A549 (cell line): Measurements from ENCODE around the gene L3MBTL4. TPM values are rescaled to one million over a fixed set of nuclear protein-coding genes. Genes with fewer than 3 reads are reported as not detected.

ENCODE experiments used
- ATAC-seq, 2 experiments: fragments of 200-7000 bp in 1 of 2; fragments of >200 bp in 1 of 2; cut with Nextera tagmentation in 1 of 2; cut with Tn5 transposase in 1 of 2; 3 replicates each; pipeline versions ENCODE4 v1.8.0 to v1.9.1; 2018 to 2020; ENCODE audit warnings: mild to moderate bottlenecking in 1 of 2, moderate library complexity in 1 of 2
- CTCF ChIA-PET: fragments of 300-600 bp; sonication (Branson Sonifier 250); formaldehyde crosslinking; extraction: SDS; loops from one replicate; lab custom pipeline; 2021; ENCODE audit warnings: antibody characterized with exemption, inconsistent platforms; lab: Yijun Ruan, JAX
- POLR2A ChIA-PET: fragments of 350-600 bp; formaldehyde crosslinking; extraction: SDS; loops from one replicate; lab custom pipeline; 2021; ENCODE audit warnings: antibody characterized with exemption, inconsistent platforms; lab: Yijun Ruan, JAX
- DNase-seq, 2 experiments: peaks; one replicate each; pipeline versions ENCODE4 v3.0.0 to v3.0.0-alpha.2; 2011 to 2016; ENCODE audit warnings: low read depth in 1 of 2, low spot score in 1 of 2
- FAIRE-seq: peaks from 2 replicates; lab custom pipeline; 2011; peaks lifted over from hg19 to GRCh38; lab: Jason Lieb, UNC
- H3K27ac ChIP-seq, 2 experiments: fragments of >200 bp; sonication (Bioruptor Twin); formaldehyde crosslinking; 3 replicates each; pipeline ENCODE4 v1.5.1; 2016 to 2017
- H3K4me1 ChIP-seq: fragments of >200 bp; sonication (Bioruptor Twin); formaldehyde crosslinking; 3 replicates; pipeline ENCODE4 v1.6.1; 2016
- H3K4me2 ChIP-seq: fragments of >200 bp; sonication (Bioruptor Twin); formaldehyde crosslinking; 3 replicates; pipeline ENCODE4 v1.6.1; 2016
- H3K4me3 ChIP-seq: fragments of >200 bp; sonication (Bioruptor Twin); formaldehyde crosslinking; 3 replicates; pipeline ENCODE4 v1.5.1; 2016
- H3K9me3 ChIP-seq: fragments of >200 bp; sonication (Bioruptor Twin); formaldehyde crosslinking; 3 replicates; pipeline ENCODE4 v1.6.1; 2016
- CBX2 ChIP-seq: fragments of 200-600 bp; sonication (generic); IDR thresholded peaks from 2 replicates; pipeline ENCODE4 v1.6.1; 2016; ENCODE audit warnings: low read depth, mild to moderate bottlenecking, borderline replicate concordance
- CHD2 ChIP-seq: fragments of 150-350 bp; IDR thresholded peaks from 2 replicates; pipeline ENCODE4 v1.6.1; 2014; ENCODE audit warnings: low read length; ENCODE audit not compliant: partially characterized antibody
- CHD4 ChIP-seq: fragments of 200-600 bp; sonication (generic); IDR thresholded peaks from 2 replicates; pipeline ENCODE4 v1.6.1; 2016; ENCODE audit warnings: antibody characterized with exemption, mild to moderate bottlenecking, borderline replicate concordance
- EP300 ChIP-seq, 2 experiments: fragments of >200 bp; sonication (Bioruptor Twin); formaldehyde crosslinking; IDR thresholded peaks; 2 replicates in 1 of 2; 3 replicates in 1 of 2; pipeline ENCODE4 v1.6.1; 2016 to 2017
- ESRRA ChIP-seq: fragments of 150-350 bp; IDR thresholded peaks from 2 replicates; pipeline ENCODE4 v1.6.1; 2014; ENCODE audit warnings: mild to moderate bottlenecking, low read length, borderline replicate concordance
- FOXS1 ChIP-seq: fragments of 250-450 bp; sonication (Bioruptor Pico); IDR thresholded peaks from 2 replicates; pipeline ENCODE4 v1.5.0; 2020; ENCODE audit warnings: mild to moderate bottlenecking, moderate library complexity
- GATA3 ChIP-seq: IDR thresholded peaks from 2 replicates; pipeline ENCODE4 v1.6.1; 2012; ENCODE audit warnings: borderline replicate concordance
- HDAC2 ChIP-seq: fragments of 200-600 bp; sonication (generic); IDR thresholded peaks from 2 replicates; pipeline ENCODE4 v1.6.1; 2016
- HOXB13 ChIP-seq: fragments of 250-450 bp; sonication (Bioruptor Pico); IDR thresholded peaks from 2 replicates; pipeline ENCODE4 v1.5.0; 2020; ENCODE audit warnings: low read depth, mild to moderate bottlenecking, moderate library complexity
- JUN ChIP-seq, 2 experiments: fragments of >200 bp; sonication (Bioruptor Twin); formaldehyde crosslinking; IDR thresholded peaks; 2 replicates in 1 of 2; 3 replicates in 1 of 2; pipeline ENCODE4 v1.6.1; 2016 to 2017
- JUNB ChIP-seq: fragments of >200 bp; sonication (Bioruptor Twin); formaldehyde crosslinking; IDR thresholded peaks from 2 replicates; pipeline ENCODE4 v1.6.1; 2016
- KDM1A ChIP-seq: fragments of 200-600 bp; sonication (generic); IDR thresholded peaks from 2 replicates; pipeline ENCODE4 v1.6.1; 2016; ENCODE audit warnings: low read depth, mild to moderate bottlenecking
- MAFK ChIP-seq: fragments of 450-650 bp; IDR thresholded peaks from 2 replicates; pipeline ENCODE4 v1.6.1; 2014; ENCODE audit not compliant: partially characterized antibody
- NPAS2 ChIP-seq: fragments of 250-450 bp; sonication (Bioruptor Pico); IDR thresholded peaks from 2 replicates; pipeline ENCODE4 v1.8.0; 2022; ENCODE audit warnings: mild to moderate bottlenecking, moderate library complexity, borderline replicate concordance
- POLR2A ChIP-seq: IDR thresholded peaks from 2 replicates; pipeline ENCODE4 v1.6.1; 2012; ENCODE audit warnings: mild to moderate bottlenecking, low read length
- RAD21 ChIP-seq, 2 experiments: fragments of >200 bp in 1 of 2; sonication (Bioruptor Twin) in 1 of 2; formaldehyde crosslinking in 1 of 2; IDR thresholded peaks in 1 of 2; conservative IDR thresholded peaks in 1 of 2; 2 replicates in 1 of 2; 3 replicates in 1 of 2; pipeline ENCODE4 v1.6.1; 2012 to 2018; ENCODE audit warnings: inconsistent platforms in 1 of 2
- RARB ChIP-seq: fragments of 250-450 bp; sonication (Bioruptor Pico); IDR thresholded peaks from 2 replicates; pipeline ENCODE4 v1.8.0; 2021; ENCODE audit warnings: mild to moderate bottlenecking, moderate library complexity
- RFX5 ChIP-seq: fragments of 450-650 bp; IDR thresholded peaks from 2 replicates; pipeline ENCODE4 v1.7.1; 2014; ENCODE audit warnings: antibody characterized with exemption, mild to moderate bottlenecking, moderate library complexity
- TP53 ChIP-seq: fragments of 250-450 bp; sonication (Bioruptor Pico); IDR thresholded peaks from 2 replicates; pipeline ENCODE4 v1.5.0; 2021; ENCODE audit warnings: mild to moderate bottlenecking, moderate library complexity
- ZSCAN20 ChIP-seq: fragments of 250-450 bp; sonication (Bioruptor Pico); IDR thresholded peaks from 2 replicates; pipeline ENCODE4 v1.8.0; 2022; ENCODE audit warnings: mild to moderate bottlenecking, moderate library complexity
- WGBS: methylation state at CpG from one replicate; pipeline ENCODE4 v1.1.6; 2017; ENCODE audit errors: missing lambda C conversion rate; 5-methylcytosine and 5-hydroxymethylcytosine counted together
- polyA plus RNA-seq, 4 experiments: library from polyadenylated mRNA; depleted of rRNA in 3 of 4; stranded (reverse); fragments of >200 nt; fragmentation: RNase III in 1 of 4; extraction: RNeasy Plus Mini Kit Qiagen cat#74134 plus additional on column Dnase treatment in 1 of 4; gene quantifications; 2 replicates in 3 of 4; 3 replicates in 1 of 4; pipeline ENCODE4 v1.2.3, GENCODE V29; 2011 to 2017
- TF ChIP-seq, protein P1 (sequence below): IDR thresholded peaks from 2 replicates; pipeline ENCODE4 v1.6.1; 2012
- TF ChIP-seq, protein P2 (sequence below): fragments of 250-450 bp; sonication (Bioruptor Pico); IDR thresholded peaks from 2 replicates; pipeline ENCODE4 v1.5.0; 2021; ENCODE audit warnings: mild to moderate bottlenecking, moderate library complexity, borderline replicate concordance
- TF ChIP-seq, protein P3 (sequence below): fragments of >200 bp; sonication (Bioruptor Twin); formaldehyde crosslinking; IDR thresholded peaks from 3 replicates; pipeline ENCODE4 v1.6.1; 2016
- TF ChIP-seq, protein P4 (sequence below): IDR thresholded peaks from 2 replicates; pipeline ENCODE4 v1.6.1; 2012; ENCODE audit warnings: low read depth, borderline replicate concordance

Gene L3MBTL4
- polyA plus RNA-seq, 2 of the 4 experiments (the other 2 are of a cell fraction) = 0.03 to 0.06 TPM

DNA sequence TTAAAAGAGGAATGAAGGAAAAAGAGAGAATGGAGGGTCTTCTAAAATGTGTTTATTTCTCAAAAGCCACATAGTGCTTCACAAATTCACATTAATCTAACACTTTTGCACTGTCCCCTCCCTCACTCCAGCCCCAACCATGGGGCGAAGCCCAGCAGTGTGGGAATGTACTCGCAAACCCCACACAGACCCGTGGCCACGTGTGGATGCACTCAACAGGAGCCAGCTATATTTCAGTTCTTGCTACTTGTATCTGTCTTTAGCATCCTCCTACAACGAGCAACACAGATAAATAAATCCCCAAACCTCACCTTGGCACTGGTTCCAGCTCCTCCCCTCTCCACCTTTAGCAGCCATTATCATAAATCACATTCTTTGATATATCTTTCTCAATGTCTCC, 427.5 kb downstream of the L3MBTL4 start:
- ATAC-seq = no peak
- Histone ChIP-seq H3K9me3 (no peaks in the 10 kb centered on the region), H3K4me1 (no peaks in the 10 kb centered on the region), H3K4me3 (no peak overlapping the region), H3K27ac (no peak overlapping the region)
- WGBS = 11% methylated on average over 5 of the region's 5 CpGs
- ChIA-PET CTCF (no interaction called here), POLR2A (no interaction called here)
- FAIRE-seq = no peak
- no peak for DNase-seq
- TF ChIP-seq KDM1A = no peak
- no peak for TF ChIP-seq CHD2
- TF ChIP-seq, protein P1, sequence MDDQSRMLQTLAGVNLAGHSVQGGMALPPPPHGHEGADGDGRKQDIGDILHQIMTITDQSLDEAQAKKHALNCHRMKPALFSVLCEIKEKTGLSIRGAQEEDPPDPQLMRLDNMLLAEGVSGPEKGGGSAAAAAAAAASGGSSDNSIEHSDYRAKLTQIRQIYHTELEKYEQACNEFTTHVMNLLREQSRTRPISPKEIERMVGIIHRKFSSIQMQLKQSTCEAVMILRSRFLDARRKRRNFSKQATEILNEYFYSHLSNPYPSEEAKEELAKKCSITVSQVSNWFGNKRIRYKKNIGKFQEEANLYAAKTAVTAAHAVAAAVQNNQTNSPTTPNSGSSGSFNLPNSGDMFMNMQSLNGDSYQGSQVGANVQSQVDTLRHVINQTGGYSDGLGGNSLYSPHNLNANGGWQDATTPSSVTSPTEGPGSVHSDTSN = no peak
- TF ChIP-seq ZSCAN20 = no peak
- TF ChIP-seq NPAS2 (CRISPR knock-in tag) = no peak
- TF ChIP-seq JUNB = no peak
- no peak for TF ChIP-seq HOXB13
- TF ChIP-seq RFX5 = no peak
- TF ChIP-seq, all 56 proteins: peak for 0
- H3K4me2 ChIP-seq = no peak overlapping the region

DNA sequence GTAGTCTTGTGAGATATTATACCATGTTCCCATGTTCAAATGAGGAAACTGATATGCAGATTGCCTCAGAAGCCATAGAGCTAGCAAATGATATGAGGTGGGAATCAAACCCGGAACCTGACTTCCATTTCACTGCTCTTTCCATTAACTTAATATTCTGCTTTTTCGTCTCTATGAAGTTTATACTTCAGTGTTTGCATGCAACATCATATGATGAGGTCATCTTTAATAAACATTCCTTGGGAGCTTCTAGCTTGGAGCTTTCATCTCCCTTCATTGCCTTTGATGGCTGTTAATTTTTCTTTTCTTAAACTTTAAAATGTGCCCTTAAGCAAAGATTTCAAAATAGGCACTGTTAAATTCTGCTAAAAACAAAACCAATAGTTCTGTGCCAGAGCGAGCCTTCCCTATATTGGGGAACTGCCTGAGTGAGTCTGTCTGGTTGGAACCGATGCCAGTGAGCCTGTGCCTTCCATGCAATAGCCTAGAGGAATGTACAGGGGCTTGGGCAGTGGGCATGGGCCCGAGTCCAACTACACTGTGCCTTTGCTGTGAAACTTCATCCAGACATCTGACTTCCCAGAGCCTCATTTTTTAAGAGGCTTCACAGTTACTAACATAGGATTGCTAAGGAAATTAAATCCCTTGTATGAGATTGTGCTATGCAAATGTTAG, 428.3 kb downstream of the L3MBTL4 start:
- WGBS = 5% methylated on average over 5 of the region's 5 CpGs
- FAIRE-seq (no peak), DNase-seq (no peak)
- CTCF ChIA-PET = no interaction called here
- H3K4me1 ChIP-seq = no peaks in the 10 kb centered on the region
- TF ChIP-seq GATA3 (no peak), HDAC2 (no peak), MAFK (no peak), POLR2A (no peak), ZSCAN20 (no peak)
- TF ChIP-seq, all 56 proteins: peak for 0
- H3K27ac ChIP-seq = no peak overlapping the region
- H3K4me2 ChIP-seq = no peak overlapping the region
- no peak for ATAC-seq
- no peak overlapping the region for H3K4me3 ChIP-seq
- no peaks in the 10 kb centered on the region for H3K9me3 ChIP-seq
- POLR2A ChIA-PET = no interaction called here

DNA sequence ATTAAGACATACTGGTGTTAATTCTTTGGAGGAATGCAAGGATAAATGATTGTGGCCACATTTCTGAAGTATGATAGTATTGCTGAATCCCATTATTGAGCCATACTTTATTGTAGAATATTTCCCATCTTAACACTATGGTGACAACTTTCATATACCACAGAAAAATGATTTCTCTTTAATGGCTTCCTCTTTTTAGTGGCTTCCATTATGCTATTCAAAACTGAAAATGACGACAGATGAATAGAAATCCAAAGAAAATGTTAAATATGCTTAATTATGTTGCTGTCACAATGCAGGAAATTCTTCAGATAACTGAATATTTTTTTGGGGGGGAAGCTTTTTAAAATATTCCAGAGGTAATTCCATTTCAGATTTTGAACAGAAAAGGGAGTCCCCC, 430.5 kb downstream of the L3MBTL4 start:
- H3K4me1 ChIP-seq = no peaks in the 10 kb centered on the region
- no peak for FAIRE-seq
- WGBS = 11% methylated on average over 1 of the region's 1 CpG

DNA sequence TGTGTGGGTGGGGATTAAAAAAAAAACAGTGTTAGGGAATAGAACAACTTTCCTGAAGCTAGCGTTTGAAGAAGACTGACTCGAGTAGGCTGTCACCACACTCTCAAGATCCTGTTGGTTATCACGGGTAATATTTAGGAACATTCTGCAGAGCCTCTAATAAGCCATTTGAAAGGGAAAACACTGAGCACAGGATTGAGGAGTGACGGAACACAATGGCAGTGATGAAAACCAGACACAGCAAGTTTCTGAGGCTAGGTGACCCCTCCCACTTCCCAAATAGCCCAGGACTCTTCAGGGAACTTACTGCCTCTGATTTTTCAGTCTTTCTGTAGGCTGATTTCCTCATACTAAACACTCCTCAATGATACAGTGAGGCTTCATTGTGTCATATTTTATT, 431.2 kb downstream of the L3MBTL4 start:
- ATAC-seq = no peak
- no peak for FAIRE-seq
- DNase-seq = no peak
- CTCF ChIA-PET = no interaction called here
- POLR2A ChIA-PET = no interaction called here
- 27% methylated on average over 4 of the region's 4 CpGs for WGBS
- Histone ChIP-seq H3K9me3 (no peaks in the 10 kb centered on the region), H3K4me2 (no peak overlapping the region), H3K27ac (no peak overlapping the region), H3K4me3 (no peak overlapping the region), H3K4me1 (no peaks in the 10 kb centered on the region)
- no peak for TF ChIP-seq GATA3
- TF ChIP-seq EP300 (IDR thresholded peaks at IDR 0.05) = no peak
- TF ChIP-seq, protein P2, sequence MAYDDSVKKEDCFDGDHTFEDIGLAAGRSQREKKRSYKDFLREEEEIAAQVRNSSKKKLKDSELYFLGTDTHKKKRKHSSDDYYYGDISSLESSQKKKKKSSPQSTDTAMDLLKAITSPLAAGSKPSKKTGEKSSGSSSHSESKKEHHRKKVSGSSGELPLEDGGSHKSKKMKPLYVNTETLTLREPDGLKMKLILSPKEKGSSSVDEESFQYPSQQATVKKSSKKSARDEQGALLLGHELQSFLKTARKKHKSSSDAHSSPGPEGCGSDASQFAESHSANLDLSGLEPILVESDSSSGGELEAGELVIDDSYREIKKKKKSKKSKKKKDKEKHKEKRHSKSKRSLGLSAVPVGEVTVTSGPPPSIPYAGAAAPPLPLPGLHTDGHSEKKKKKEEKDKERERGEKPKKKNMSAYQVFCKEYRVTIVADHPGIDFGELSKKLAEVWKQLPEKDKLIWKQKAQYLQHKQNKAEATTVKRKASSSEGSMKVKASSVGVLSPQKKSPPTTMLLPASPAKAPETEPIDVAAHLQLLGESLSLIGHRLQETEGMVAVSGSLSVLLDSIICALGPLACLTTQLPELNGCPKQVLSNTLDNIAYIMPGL (CRISPR knock-in tag) = no peak
- no peak for TF ChIP-seq RAD21 (conservative IDR thresholded peaks at IDR 0.05 in 1 of 2, IDR thresholded peaks at IDR 0.05 in 1 of 2)
- TF ChIP-seq, protein P3, sequence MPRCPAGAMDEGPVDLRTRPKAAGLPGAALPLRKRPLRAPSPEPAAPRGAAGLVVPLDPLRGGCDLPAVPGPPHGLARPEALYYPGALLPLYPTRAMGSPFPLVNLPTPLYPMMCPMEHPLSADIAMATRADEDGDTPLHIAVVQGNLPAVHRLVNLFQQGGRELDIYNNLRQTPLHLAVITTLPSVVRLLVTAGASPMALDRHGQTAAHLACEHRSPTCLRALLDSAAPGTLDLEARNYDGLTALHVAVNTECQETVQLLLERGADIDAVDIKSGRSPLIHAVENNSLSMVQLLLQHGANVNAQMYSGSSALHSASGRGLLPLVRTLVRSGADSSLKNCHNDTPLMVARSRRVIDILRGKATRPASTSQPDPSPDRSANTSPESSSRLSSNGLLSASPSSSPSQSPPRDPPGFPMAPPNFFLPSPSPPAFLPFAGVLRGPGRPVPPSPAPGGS = no peak
- TF ChIP-seq JUN (IDR thresholded peaks at IDR 0.05) = no peak
- TF ChIP-seq, protein P4, sequence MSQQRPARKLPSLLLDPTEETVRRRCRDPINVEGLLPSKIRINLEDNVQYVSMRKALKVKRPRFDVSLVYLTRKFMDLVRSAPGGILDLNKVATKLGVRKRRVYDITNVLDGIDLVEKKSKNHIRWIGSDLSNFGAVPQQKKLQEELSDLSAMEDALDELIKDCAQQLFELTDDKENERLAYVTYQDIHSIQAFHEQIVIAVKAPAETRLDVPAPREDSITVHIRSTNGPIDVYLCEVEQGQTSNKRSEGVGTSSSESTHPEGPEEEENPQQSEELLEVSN = no peak
- no peak for TF ChIP-seq TP53 (CRISPR knock-in tag)
- no peak for TF ChIP-seq NPAS2 (CRISPR knock-in tag)
- no peak for TF ChIP-seq ESRRA
- no peak for TF ChIP-seq CBX2
- TF ChIP-seq FOXS1 (CRISPR knock-in tag) = no peak
- no peak for TF ChIP-seq RARB (CRISPR knock-in tag)

More for the DNA sequence above, 430.5 kb downstream of the L3MBTL4 start:
- Histone ChIP-seq H3K9me3 (no peaks in the 10 kb centered on the region), H3K4me3 (no peak overlapping the region), H3K27ac (no peak overlapping the region), H3K4me2 (no peak overlapping the region)
- ATAC-seq (no peak), DNase-seq (no peak)
- ChIA-PET POLR2A (no interaction called here), CTCF (no interaction called here)
- no peak for TF ChIP-seq CHD4
- TF ChIP-seq, protein P4 = no peak
- TF ChIP-seq, protein P1 = no peak
- TF ChIP-seq, all 56 proteins: peak for 0
